ENCODE data around the gene NKX6-2. TPM values are rescaled to one million over a fixed set of nuclear protein-coding genes. Genes with fewer than 3 reads are reported as not detected.
A peak's percentile ranks its signal among the peaks of the same experiment; 100 is the strongest.

The NKX6-2 gene
- total and polyA plus RNA-seq, 2 experiments from 2014 or later, result 0.03 to 5.0 TPM

GRCh38 chr10:132790934-132791829 lies 5.2 kb upstream of the NKX6-2 start:
- no peaks in the 10 kb centered on the region for H3K36me3 ChIP-seq (replicated peaks; ENCODE audit: insufficient read depth, low read depth)
- 79% methylated on average over 30 of the region's 31 CpGs for WGBS (ENCODE audit: low lambda C conversion rate, missing lambda C conversion rate)
- no peak overlapping the region for H2AFZ ChIP-seq
- no peaks in the 10 kb centered on the region for H3K79me2 ChIP-seq
- peaks cover 4% of the 10 kb centered on the region for H4K20me1 ChIP-seq (ENCODE audit: insufficient read depth, poor library complexity, severe bottlenecking)
- no peaks in the 10 kb centered on the region for H3K9me2 ChIP-seq (replicated peaks; ENCODE audit: insufficient read depth)
- H3K27me3 ChIP-seq, result peaks cover 55% of the 10 kb centered on the region
- no peak for TF ChIP-seq CTCF (IDR thresholded peaks at IDR 0.05; ENCODE audit: poor library complexity)
- TF ChIP-seq EZH2 (IDR thresholded peaks at IDR 0.05; ENCODE audit: borderline replicate concordance), result no peak
- TF ChIP-seq EZH2phosphoT487 (IDR thresholded peaks at IDR 0.05; ENCODE audit: low read depth, severe bottlenecking, unreplicated experiment), result no peak
- H3K4me2 ChIP-seq, result no peak overlapping the region
- no peaks in the 10 kb centered on the region for H3K9me3 ChIP-seq (ENCODE audit: low read depth)
- H3K4me3 ChIP-seq, result no peak overlapping the region
- no peak overlapping the region for H3K27ac ChIP-seq
- peaks cover 19% of the 10 kb centered on the region for H3K4me1 ChIP-seq (ENCODE audit: insufficient read depth)
- no peak for DNase-seq (ENCODE audit: low spot score)

- H2AFZ ChIP-seq, result no peak overlapping the region
- H3K9me2 ChIP-seq (replicated peaks; ENCODE audit: insufficient read depth), result no peaks in the 10 kb centered on the region
- H3K27ac ChIP-seq, result no peak overlapping the region
- no peak for DNase-seq (ENCODE audit: low spot score)
- H3K4me1 ChIP-seq (ENCODE audit: insufficient read depth), result peaks cover 19% of the 10 kb centered on the region
- H4K20me1 ChIP-seq (ENCODE audit: insufficient read depth, poor library complexity, severe bottlenecking), result peaks cover 5% of the 10 kb centered on the region
- H3K9me3 ChIP-seq (ENCODE audit: low read depth), result no peaks in the 10 kb centered on the region
- TF ChIP-seq EZH2phosphoT487 (IDR thresholded peaks at IDR 0.05; ENCODE audit: low read depth, severe bottlenecking, unreplicated experiment) (no peak), EZH2 (IDR thresholded peaks at IDR 0.05; ENCODE audit: borderline replicate concordance) (no peak), CTCF (IDR thresholded peaks at IDR 0.05; ENCODE audit: poor library complexity) (no peak)
- 86% methylated on average over 7 of the region's 7 CpGs for WGBS (ENCODE audit: low lambda C conversion rate, missing lambda C conversion rate)
- H3K27me3 ChIP-seq, result peaks cover 54% of the 10 kb centered on the region
- no peaks in the 10 kb centered on the region for H3K79me2 ChIP-seq
- H3K4me2 ChIP-seq, result no peak overlapping the region
- no peaks in the 10 kb centered on the region for H3K36me3 ChIP-seq (replicated peaks; ENCODE audit: insufficient read depth, low read depth)
- H3K4me3 ChIP-seq, result no peak overlapping the region
Observed at GRCh38 chr10:132790470-132790869, 4.5 kb upstream of the NKX6-2 start.

GRCh38 chr10:132789659-132790148 lies 3.8 kb upstream of the NKX6-2 start:
- peaks cover 59% of the 10 kb centered on the region for H3K27me3 ChIP-seq
- H3K36me3 ChIP-seq (replicated peaks; ENCODE audit: insufficient read depth, low read depth), result no peaks in the 10 kb centered on the region
- WGBS (ENCODE audit: low lambda C conversion rate, missing lambda C conversion rate), result 87% methylated on average over 10 of the region's 15 CpGs
- no peaks in the 10 kb centered on the region for H3K9me2 ChIP-seq (replicated peaks; ENCODE audit: insufficient read depth)
- no peak overlapping the region for H3K4me3 ChIP-seq
- no peak for DNase-seq (ENCODE audit: low spot score)
- H3K4me2 ChIP-seq, result no peak overlapping the region
- peaks cover 7% of the 10 kb centered on the region for H4K20me1 ChIP-seq (ENCODE audit: insufficient read depth, poor library complexity, severe bottlenecking)
- no peaks in the 10 kb centered on the region for H3K79me2 ChIP-seq
- no peak for TF ChIP-seq EZH2phosphoT487 (IDR thresholded peaks at IDR 0.05; ENCODE audit: low read depth, severe bottlenecking, unreplicated experiment)
- H3K9me3 ChIP-seq (ENCODE audit: low read depth), result no peaks in the 10 kb centered on the region
- H3K27ac ChIP-seq, result no peak overlapping the region
- no peak overlapping the region for H2AFZ ChIP-seq
- peaks cover 24% of the 10 kb centered on the region for H3K4me1 ChIP-seq (ENCODE audit: insufficient read depth)

- H3K4me3 ChIP-seq, result no peak overlapping the region
- H4K20me1 ChIP-seq (ENCODE audit: insufficient read depth, poor library complexity, severe bottlenecking), result peaks cover 7% of the 10 kb centered on the region
- H3K4me1 ChIP-seq (ENCODE audit: insufficient read depth), result peaks cover 29% of the 10 kb centered on the region
- no peaks in the 10 kb centered on the region for H3K79me2 ChIP-seq
- no peaks in the 10 kb centered on the region for H3K9me3 ChIP-seq (ENCODE audit: low read depth)
- TF ChIP-seq EZH2phosphoT487 (IDR thresholded peaks at IDR 0.05; ENCODE audit: low read depth, severe bottlenecking, unreplicated experiment) (no peak), EZH2 (IDR thresholded peaks at IDR 0.05; ENCODE audit: borderline replicate concordance) (peak; percentile 61)
- H3K36me3 ChIP-seq (replicated peaks; ENCODE audit: insufficient read depth, low read depth), result no peaks in the 10 kb centered on the region
- peaks cover 68% of the 10 kb centered on the region for H3K27me3 ChIP-seq
- peak overlapping the region; percentile 74 for H3K4me2 ChIP-seq
- 8% methylated on average over 23 of the region's 30 CpGs for WGBS (ENCODE audit: low lambda C conversion rate, missing lambda C conversion rate)
- no peak overlapping the region for H3K27ac ChIP-seq
- no peak for DNase-seq (ENCODE audit: low spot score)
- no peaks in the 10 kb centered on the region for H3K9me2 ChIP-seq (replicated peaks; ENCODE audit: insufficient read depth)
- H2AFZ ChIP-seq, result no peak overlapping the region
Observed at GRCh38 chr10:132788831-132789219, 2.9 kb upstream of the NKX6-2 start.
